Tibial nerve (tissue), 3 donors: ENCODE data around the gene KDM5B.
"Not testable (repeated sequence)": the region's sequence is repeated elsewhere in the genome, so short reads cannot be mapped to it uniquely, and the experiment has no call there.

Experiments
- POLR2A ChIP-seq, 2 donors: fragments of 450-650 bp; IDR thresholded peaks; one replicate each; pipeline ENCODE4 v1.6.1; 2017; ENCODE audit warnings: antibody characterized with exemption in 2 of 2, mild to moderate bottlenecking in 2 of 2, moderate library complexity in 2 of 2
- TF ChIP-seq, protein P1 (sequence below), 5 experiments: fragments of 200-600 bp in 3 of 5; fragments of 450-650 bp in 2 of 5; sonication (generic) in 3 of 5; IDR thresholded peaks; one replicate each; pipeline ENCODE4 v1.5.1; 2016 to 2019; ENCODE audit warnings: antibody characterized with exemption in 5 of 5, mild to moderate bottlenecking in 3 of 5, moderate library complexity in 2 of 5

DNA sequence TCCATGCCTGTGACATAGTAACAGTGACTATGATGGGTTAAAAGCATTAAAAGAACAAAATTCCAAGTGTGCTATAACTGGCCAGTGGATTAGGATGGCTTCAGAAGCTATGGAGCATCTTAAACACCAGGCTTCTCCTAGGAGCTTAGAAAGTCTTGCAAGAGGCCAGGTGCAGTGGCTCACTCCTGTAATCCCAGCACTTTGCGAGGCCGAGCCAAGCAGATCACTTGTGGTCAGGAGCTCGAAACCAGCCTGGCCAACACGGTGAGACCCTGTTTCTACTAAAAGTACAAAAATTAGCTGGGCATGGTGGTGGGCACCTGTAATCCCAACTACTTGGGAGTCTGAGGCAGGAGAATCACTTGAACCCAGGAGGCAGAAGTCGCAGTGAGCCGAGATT is 85.2 kb downstream of the KDM5B start:
- TF ChIP-seq, protein P1, sequence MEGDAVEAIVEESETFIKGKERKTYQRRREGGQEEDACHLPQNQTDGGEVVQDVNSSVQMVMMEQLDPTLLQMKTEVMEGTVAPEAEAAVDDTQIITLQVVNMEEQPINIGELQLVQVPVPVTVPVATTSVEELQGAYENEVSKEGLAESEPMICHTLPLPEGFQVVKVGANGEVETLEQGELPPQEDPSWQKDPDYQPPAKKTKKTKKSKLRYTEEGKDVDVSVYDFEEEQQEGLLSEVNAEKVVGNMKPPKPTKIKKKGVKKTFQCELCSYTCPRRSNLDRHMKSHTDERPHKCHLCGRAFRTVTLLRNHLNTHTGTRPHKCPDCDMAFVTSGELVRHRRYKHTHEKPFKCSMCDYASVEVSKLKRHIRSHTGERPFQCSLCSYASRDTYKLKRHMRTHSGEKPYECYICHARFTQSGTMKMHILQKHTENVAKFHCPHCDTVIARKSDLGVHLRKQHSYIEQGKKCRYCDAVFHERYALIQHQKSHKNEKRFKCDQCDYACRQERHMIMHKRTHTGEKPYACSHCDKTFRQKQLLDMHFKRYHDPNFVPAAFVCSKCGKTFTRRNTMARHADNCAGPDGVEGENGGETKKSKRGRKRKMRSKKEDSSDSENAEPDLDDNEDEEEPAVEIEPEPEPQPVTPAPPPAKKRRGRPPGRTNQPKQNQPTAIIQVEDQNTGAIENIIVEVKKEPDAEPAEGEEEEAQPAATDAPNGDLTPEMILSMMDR (IDR thresholded peaks at IDR 0.05) = not testable (repeated sequence)
- not testable (repeated sequence) for TF ChIP-seq POLR2A (IDR thresholded peaks at IDR 0.05)
